ENCODE results near the gene NCOR1. TPM values are rescaled to one million over a fixed set of nuclear protein-coding genes. Genes with fewer than 3 reads are reported as not detected.
"Not testable (repeated sequence)": the region's sequence is repeated elsewhere in the genome, so short reads cannot be mapped to it uniquely, and the experiment has no call there.

Gene NCOR1
- total and polyA plus RNA-seq, 10 of the 15 experiments (the other 5 are each of a cell fraction or from before 2014, with no cell fraction given): 34.5 to 135 (median 82.9) TPM

DNA sequence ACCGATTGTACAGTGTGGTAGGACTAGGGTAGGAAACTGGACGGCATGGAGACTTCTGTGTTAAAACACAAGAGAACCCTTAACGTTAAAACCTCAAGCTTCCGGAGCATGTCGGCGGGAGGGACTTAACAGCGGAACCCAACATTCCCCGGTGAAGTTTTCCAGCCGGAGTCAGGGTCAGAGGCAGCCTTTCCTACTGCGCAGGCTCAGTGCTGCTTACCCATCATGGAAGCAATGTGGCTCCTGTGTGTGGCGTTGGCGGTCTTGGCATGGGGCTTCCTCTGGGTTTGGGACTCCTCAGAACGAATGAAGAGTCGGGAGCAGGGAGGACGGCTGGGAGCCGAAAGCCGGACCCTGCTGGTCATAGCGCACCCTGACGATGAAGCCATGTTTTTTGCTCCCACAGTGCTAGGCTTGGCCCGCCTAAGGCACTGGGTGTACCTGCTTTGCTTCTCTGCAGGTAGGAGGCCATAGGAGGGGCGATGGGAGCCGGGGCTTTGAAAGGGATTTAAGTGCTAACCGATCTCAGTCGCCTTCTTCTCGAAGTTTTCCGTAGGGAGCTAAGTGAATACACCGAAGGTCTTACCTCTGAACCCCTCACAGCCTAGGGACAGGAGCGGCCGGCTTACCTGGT lies 1.8 kb upstream of the NCOR1 start, which contains the start of gene PIGL (continued):
- TF ChIP-seq, protein P1, sequence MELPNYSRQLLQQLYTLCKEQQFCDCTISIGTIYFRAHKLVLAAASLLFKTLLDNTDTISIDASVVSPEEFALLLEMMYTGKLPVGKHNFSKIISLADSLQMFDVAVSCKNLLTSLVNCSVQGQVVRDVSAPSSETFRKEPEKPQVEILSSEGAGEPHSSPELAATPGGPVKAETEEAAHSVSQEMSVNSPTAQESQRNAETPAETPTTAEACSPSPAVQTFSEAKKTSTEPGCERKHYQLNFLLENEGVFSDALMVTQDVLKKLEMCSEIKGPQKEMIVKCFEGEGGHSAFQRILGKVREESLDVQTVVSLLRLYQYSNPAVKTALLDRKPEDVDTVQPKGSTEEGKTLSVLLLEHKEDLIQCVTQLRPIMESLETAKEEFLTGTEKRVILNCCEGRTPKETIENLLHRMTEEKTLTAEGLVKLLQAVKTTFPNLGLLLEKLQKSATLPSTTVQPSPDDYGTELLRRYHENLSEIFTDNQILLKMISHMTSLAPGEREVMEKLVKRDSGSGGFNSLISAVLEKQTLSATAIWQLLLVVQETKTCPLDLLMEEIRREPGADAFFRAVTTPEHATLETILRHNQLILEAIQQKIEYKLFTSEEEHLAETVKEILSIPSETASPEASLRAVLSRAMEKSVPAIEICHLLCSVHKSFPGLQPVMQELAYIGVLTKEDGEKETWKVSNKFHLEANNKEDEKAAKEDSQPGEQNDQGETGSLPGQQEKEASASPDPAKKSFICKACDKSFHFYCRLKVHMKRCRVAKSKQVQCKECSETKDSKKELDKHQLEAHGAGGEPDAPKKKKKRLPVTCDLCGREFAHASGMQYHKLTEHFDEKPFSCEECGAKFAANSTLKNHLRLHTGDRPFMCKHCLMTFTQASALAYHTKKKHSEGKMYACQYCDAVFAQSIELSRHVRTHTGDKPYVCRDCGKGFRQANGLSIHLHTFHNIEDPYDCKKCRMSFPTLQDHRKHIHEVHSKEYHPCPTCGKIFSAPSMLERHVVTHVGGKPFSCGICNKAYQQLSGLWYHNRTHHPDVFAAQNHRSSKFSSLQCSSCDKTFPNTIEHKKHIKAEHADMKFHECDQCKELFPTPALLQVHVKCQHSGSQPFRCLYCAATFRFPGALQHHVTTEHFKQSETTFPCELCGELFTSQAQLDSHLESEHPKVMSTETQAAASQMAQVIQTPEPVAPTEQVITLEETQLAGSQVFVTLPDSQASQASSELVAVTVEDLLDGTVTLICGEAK (IDR thresholded peaks at IDR 0.05; ENCODE audit: borderline replicate concordance): peak; percentile 96

DNA sequence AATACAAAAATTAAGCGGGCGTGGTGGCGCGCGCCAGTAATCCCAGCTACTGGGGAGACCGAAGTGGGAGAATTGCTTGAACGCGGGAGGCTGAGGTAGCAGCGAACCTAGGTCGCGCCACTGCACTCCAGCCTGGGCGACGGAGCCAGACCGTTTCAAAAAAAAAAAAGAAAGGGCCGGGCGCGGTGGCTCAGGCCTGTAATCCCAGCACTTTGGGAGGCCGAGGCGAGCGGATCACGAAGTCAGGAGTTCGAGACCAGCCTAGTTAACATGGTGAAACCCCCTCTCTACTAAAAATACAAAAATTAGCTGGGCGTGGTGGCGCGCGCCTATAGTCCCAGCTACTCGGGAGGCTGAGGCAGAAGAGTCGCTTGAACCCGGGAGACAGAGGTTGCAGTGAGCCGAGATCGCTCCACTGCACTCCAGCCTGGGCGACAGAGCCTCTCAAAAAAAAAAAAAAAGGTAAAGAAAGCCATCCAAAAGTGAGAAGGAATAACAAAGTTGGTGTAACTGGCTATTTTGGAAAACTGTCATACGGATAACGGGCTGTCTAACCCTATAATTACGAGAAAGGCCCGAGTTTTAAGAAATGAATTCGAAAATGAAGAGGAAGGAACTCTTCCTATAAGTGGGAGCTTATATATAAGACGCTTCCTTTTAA lies 1.1 kb upstream of the NCOR1 start:
- FAIRE-seq; H3K36me3 ChIP-seq (ENCODE audit: control insufficient read depth in 2 of 2, insufficient read depth in 2 of 2, low read length in 1 of 2); DNase-seq (ENCODE audit: low read depth, low spot score); ATAC-seq; H3K4me1 ChIP-seq (ENCODE audit: control insufficient read depth, insufficient read depth, low read length); BruUV-seq (replicated peaks); in situ Hi-C loops (cut with MboI); H3K9me3 ChIP-seq (replicated peaks; ENCODE audit: control insufficient read depth, insufficient read depth, low read length); H3K27me3 ChIP-seq (replicated peaks in 1 of 2; ENCODE audit: control insufficient read depth in 2 of 2, insufficient read depth in 2 of 2, low read length in 1 of 2); H4K20me1 ChIP-seq (ENCODE audit: control insufficient read depth, insufficient read depth): not testable (repeated sequence)
- peak overlapping the region; percentile 72 for H3K9ac ChIP-seq (ENCODE audit: control insufficient read depth, insufficient read depth, low read length)
- CTCF ChIA-PET: interaction anchor here (0.5 to 2.4 kb wide), 6 partner anchors 14 to 538 kb away, joined by 3 to 16 read pairs (median 3); partner anchors contain the start of gene CENPV
- RAD21 ChIA-PET (ENCODE audit: unreplicated experiment): interaction anchor here (0.7 to 2.1 kb wide), 7 partner anchors 18 to 200 kb away, joined by 3 to 12 read pairs (median 4); no protein-coding TSS in a partner anchor
- H2AFZ ChIP-seq (ENCODE audit: control insufficient read depth, low read depth, low read length): peak overlapping the region; percentile 75
- H3K4me2 ChIP-seq (ENCODE audit: control insufficient read depth, insufficient read depth): peak overlapping the region; percentile 100
- intact Hi-C loops (cut with micrococcal nuclease; ENCODE audit: unreplicated experiment): loop anchor here (1.0 to 10.0 kb wide), 2 partner anchors 71 to 198 kb away; partner anchors contain the start of gene TRPV2
- SMC1A ChIA-PET (ENCODE audit: uncharacterized antibody, unreplicated experiment): interaction anchor here (1.3 to 3.2 kb wide), 3 partner anchors 24 to 135 kb away, joined by 3 to 23 read pairs (median 6); no protein-coding TSS in a partner anchor
- H3K4me3 ChIP-seq: peak overlapping the region; percentile 91
- H3K79me2 ChIP-seq (ENCODE audit: control insufficient read depth, insufficient read depth, low read length): peaks cover 73% of the 10 kb centered on the region
- POLR2A ChIA-PET: interaction anchor here (0.8 to 1.9 kb wide), 8 partner anchors 12 to 224 kb away, joined by 3 to 8 read pairs (median 6); partner anchors contain the start of genes CENPV and TRPV2
- TF ChIP-seq, protein P2, sequence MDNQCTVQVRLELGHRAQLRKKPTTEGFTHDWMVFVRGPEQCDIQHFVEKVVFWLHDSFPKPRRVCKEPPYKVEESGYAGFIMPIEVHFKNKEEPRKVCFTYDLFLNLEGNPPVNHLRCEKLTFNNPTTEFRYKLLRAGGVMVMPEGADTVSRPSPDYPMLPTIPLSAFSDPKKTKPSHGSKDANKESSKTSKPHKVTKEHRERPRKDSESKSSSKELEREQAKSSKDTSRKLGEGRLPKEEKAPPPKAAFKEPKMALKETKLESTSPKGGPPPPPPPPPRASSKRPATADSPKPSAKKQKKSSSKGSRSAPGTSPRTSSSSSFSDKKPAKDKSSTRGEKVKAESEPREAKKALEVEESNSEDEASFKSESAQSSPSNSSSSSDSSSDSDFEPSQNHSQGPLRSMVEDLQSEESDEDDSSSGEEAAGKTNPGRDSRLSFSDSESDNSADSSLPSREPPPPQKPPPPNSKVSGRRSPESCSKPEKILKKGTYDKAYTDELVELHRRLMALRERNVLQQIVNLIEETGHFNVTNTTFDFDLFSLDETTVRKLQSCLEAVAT (IDR thresholded peaks at IDR 0.05): peak; percentile 99
- peak overlapping the region; percentile 96 for H3K27ac ChIP-seq (ENCODE audit: control insufficient read depth, insufficient read depth)
- 55% methylated on average over 28 of the region's 38 CpGs for WGBS (ENCODE audit: insufficient coverage, insufficient replicate concordance, low lambda C conversion rate, missing lambda C conversion rate)

Measured in GM12878 (cell line).